Testis (tissue), 3 donors: ENCODE measurements around the gene MTSS2. TPM values are rescaled to one million over a fixed set of nuclear protein-coding genes. Genes with fewer than 3 reads are reported as not detected.
"Not testable (repeated sequence)": the region's sequence is repeated elsewhere in the genome, so short reads cannot be mapped to it uniquely, and the experiment has no call there.

Experiments used
- DNase-seq: peaks from one replicate; pipeline ENCODE4 v3.0.0-alpha.2; 2019
- H3K27ac ChIP-seq, 2 donors: fragments of 200-600 bp; sonication (generic); one replicate each; pipeline ENCODE4 v1.5.1; 2019
- H3K27me3 ChIP-seq: fragments of 200-600 bp; sonication (generic); one replicate; pipeline ENCODE4 v1.5.1; 2019
- H3K36me3 ChIP-seq: fragments of 200-600 bp; sonication (generic); one replicate; pipeline ENCODE4 v1.5.1; 2017; ENCODE audit warnings: low read depth; ENCODE audit errors: missing control alignments
- H3K4me1 ChIP-seq: fragments of 200-600 bp; sonication (generic); one replicate; pipeline ENCODE4 v1.5.1; 2019
- H3K4me3 ChIP-seq, 2 donors: fragments of 200-600 bp; sonication (generic); one replicate each; pipeline ENCODE4 v1.5.1; 2017 to 2019
- H3K9me3 ChIP-seq: fragments of 200-600 bp; sonication (generic); one replicate; pipeline ENCODE4 v1.5.1; 2017
- POLR2A ChIP-seq: fragments of 450-650 bp; IDR thresholded peaks from one replicate; pipeline ENCODE4 v1.6.1; 2017; ENCODE audit warnings: antibody characterized with exemption, mild to moderate bottlenecking, moderate library complexity
- WGBS, 2 donors: methylation state at CpG; one replicate each; pipeline ENCODE4 v1.1.5; 2018; 5-methylcytosine and 5-hydroxymethylcytosine counted together
- intact Hi-C: fragments of 100-400 bp; cut with DNase I; formaldehyde crosslinking; loops from one replicate; pipeline ENCODE4 v1.15.1; 2023; ENCODE audit warnings: low total_unique reads
- polyA plus RNA-seq: library from polyadenylated mRNA; stranded (reverse); fragments of 350-450 nt; fragmentation: Illumina TruSeq; extraction: RNeasy Lipid Tissue Mini Kit (QIAGEN cat#74804); gene quantifications from one replicate; pipeline ENCODE4 v1.2.3, GENCODE V29; 2014; ENCODE audit warnings: low read depth, low replicate concordance; ENCODE audit not compliant: insufficient read depth
- total RNA-seq, 2 donors: library from RNA; depleted of rRNA; stranded (reverse); fragments of >200 nt; gene quantifications; one replicate each; pipeline ENCODE4 v1.2.3, GENCODE V29; 2016
- TF ChIP-seq, protein P1 (sequence below), 3 experiments: fragments of 450-650 bp in 2 of 3; fragments of 200-600 bp in 1 of 3; sonication (generic) in 1 of 3; IDR thresholded peaks; one replicate each; pipeline ENCODE4 v1.5.1; 2016 to 2019; ENCODE audit warnings: antibody characterized with exemption in 3 of 3, mild to moderate bottlenecking in 2 of 3, moderate library complexity in 1 of 3

Gene MTSS2
- total and polyA plus RNA-seq, 3 donors from 2014 or later: 24.6 to 28.7 (median 25.6) TPM

DNA sequence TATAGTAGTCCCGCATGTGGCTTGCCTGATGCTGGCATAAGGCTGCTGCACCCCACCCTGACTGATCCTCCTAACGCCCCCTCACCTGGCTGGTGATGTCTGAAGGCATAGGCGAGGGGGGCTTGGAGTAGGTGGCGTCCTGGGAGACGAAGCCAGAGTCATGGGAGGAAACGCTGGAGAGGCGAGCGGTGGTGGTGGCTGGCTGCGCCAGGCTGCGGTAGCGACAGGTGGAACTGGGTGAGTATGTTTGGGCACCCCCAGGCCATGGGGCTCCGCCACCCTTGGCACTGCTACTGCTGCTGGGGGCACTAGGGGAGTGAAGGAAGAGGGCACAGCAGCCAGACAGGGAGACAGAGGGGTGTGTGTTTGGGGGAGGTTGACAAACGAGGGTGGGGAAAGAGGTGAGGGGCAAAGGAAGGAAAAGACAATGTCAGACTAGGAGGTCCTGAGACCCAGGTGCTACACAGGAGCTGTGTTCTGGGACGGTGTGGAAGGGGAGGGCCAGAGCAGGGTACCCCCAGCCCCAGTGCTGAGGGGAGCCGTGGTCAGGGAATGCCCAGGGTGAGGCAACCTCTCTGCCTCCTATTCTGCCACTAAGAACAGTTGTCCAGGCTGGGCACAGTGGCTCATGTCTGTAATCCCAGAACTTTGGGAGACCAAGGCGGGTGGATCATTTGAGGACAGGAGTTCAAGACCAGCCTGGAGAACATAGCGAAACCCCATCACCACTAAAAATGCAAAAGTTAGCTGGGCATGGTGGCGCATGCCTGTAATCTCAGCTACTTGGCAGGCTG is 11.4 kb downstream of the MTSS2 start:
- no peak for DNase-seq
- Histone ChIP-seq H3K27ac (no peak overlapping the region), H3K4me3 (no peak overlapping the region), H3K27me3 (no peaks in the 10 kb centered on the region), H3K36me3 (no peaks in the 10 kb centered on the region), H3K4me1 (no peaks in the 10 kb centered on the region), H3K9me3 (no peaks in the 10 kb centered on the region)
- intact Hi-C loops: loop anchor here (5.0 kb wide), 1 partner anchor 98 kb away; no protein-coding TSS in a partner anchor
- 86 to 92% methylated on average over 18 of the region's 18 CpGs for WGBS, 2 donors
- TF ChIP-seq POLR2A: no peak
- TF ChIP-seq, protein P1, sequence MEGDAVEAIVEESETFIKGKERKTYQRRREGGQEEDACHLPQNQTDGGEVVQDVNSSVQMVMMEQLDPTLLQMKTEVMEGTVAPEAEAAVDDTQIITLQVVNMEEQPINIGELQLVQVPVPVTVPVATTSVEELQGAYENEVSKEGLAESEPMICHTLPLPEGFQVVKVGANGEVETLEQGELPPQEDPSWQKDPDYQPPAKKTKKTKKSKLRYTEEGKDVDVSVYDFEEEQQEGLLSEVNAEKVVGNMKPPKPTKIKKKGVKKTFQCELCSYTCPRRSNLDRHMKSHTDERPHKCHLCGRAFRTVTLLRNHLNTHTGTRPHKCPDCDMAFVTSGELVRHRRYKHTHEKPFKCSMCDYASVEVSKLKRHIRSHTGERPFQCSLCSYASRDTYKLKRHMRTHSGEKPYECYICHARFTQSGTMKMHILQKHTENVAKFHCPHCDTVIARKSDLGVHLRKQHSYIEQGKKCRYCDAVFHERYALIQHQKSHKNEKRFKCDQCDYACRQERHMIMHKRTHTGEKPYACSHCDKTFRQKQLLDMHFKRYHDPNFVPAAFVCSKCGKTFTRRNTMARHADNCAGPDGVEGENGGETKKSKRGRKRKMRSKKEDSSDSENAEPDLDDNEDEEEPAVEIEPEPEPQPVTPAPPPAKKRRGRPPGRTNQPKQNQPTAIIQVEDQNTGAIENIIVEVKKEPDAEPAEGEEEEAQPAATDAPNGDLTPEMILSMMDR (IDR thresholded peaks at IDR 0.05): no peak

DNA sequence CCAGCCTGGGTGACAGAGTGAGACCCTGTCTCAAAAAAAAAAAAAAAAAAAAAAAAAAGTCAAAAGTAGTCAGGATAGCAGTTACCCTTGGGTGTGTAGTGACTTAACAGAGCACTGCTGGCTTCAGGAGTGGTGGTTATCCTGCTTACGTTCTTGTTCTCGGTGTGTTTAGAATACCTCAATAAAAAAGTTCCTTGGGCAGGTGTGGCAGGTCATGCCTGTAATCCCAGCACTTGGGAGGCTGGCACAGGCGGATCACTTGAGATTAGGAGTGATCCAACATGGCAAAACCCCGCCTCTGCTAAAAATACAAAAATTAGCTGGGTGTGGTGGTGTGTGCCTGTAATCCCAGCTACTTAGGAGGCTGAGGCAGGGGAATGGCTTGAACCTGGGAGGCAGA is 14.9 kb downstream of the MTSS2 start:
- H3K27ac ChIP-seq, H3K36me3 ChIP-seq, intact Hi-C loops, H3K9me3 ChIP-seq, DNase-seq, H3K4me1 ChIP-seq, H3K27me3 ChIP-seq, H3K4me3 ChIP-seq: not testable (repeated sequence)
- 94 to 96% methylated on average over 4 of the region's 4 CpGs for WGBS, 2 donors

DNA sequence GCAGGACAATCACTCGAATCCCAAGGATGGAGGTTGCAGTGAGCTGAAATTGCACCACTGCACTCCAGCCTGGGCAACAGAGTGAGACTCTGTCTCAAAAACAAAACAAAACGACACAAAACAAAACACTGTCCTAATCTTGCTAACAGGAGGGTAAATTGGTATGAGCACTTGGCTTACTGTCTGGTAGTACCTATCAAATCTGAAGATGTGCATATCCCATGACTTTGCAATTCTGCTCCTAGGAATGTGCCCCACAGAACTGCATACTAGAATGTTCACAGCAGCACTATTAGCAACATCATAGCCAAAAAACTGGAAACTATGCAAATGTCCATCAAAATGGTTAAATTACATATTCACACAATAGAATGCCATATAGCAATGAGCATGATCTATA is 15.7 kb downstream of the MTSS2 start:
- Histone ChIP-seq H3K4me1 (no peaks in the 10 kb centered on the region), H3K9me3 (no peaks in the 10 kb centered on the region), H3K36me3 (no peaks in the 10 kb centered on the region), H3K4me3 (no peak overlapping the region), H3K27me3 (no peaks in the 10 kb centered on the region), H3K27ac (no peak overlapping the region)
- DNase-seq: no peak
- TF ChIP-seq POLR2A: no peak
- TF ChIP-seq, protein P1 (IDR thresholded peaks at IDR 0.05): no peak
- intact Hi-C loops: no loop called here
- 92 to 98% methylated on average over 2 of the region's 2 CpGs for WGBS, 2 donors

DNA sequence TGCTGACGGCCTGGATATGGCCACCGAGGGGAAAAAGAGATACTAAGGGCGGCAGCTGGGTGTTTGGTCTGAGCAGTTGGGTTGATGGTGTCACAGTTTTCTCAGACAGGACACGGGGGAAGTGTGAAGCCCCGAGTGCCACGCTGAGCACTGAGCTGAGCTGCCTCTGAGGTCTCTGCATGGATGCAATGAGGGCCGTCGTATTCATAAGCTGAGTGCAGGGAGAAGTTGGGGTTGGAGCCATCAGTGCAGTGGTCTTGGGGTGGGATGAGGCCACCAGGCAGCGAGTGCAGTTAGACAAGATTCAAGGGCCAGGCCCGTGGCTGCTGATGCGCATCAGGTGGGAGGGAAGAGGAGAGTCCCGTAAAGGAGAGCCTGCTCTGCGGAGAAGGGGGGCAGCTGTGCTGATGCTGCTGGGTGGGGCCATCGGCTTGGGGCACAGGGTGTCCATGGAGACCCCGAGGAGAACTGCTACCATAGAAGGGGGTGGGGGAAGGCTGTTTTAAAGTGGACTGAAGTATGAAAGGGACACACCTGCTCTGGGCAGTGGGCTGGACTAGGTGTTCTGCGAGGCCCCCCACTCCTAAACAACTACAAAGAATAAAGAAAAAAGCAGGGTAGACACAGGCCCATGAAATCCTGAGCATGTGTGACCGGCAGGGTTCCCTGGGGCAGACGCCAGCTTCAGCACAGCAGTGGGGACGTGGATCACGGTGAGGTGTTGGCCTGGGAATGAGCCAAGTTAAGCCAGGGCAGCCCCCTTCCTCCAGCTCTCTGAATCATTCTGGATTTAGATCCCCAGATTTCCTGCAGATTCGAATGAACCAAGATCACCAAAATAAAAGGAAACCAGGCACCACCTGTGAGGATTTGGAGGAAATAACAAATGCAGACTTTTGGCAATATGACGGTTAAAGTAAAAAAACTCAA is 19.8 kb downstream of the MTSS2 start:
- Histone ChIP-seq H3K36me3 (no peaks in the 10 kb centered on the region), H3K4me1 (peaks cover 10% of the 10 kb centered on the region), H3K4me3 (no peak overlapping the region), H3K27me3 (no peaks in the 10 kb centered on the region), H3K27ac (no peak overlapping the region), H3K9me3 (no peaks in the 10 kb centered on the region)
- intact Hi-C loops: no loop called here
- 86 to 87% methylated on average over 19 to 22 of the region's 22 CpGs for WGBS, 2 donors
- no peak for TF ChIP-seq POLR2A
- no peak for DNase-seq

DNA sequence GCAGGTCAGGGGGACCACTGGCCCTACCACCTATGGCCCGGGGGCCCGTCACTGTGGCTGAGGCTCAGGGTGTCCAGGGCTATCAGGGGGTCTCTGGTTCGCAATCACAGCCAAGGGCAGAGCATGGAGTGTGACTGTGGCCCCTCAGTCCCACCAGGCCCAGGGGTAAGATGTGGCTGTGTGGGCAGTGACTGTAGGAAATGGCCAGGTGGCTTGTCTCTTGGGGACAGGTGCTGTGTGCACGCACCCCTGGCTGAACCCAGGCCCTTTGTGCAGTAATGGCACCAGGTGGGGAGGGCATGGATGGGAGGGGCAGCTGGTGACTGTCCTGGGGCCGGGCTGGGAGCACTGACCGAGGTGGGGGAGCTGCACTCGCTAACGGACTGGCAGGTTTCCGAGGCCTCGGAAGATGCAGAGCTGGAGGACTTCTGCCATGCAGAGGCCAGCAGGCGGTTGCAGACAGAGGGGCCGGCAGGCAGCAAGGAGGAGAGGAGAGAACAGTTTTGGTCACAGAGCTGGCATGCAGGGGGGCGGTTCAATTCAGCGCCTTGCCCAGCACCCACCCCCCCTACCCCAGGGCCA is 20.6 kb downstream of the MTSS2 start:
- Histone ChIP-seq H3K4me1 (peaks cover 10% of the 10 kb centered on the region), H3K27ac (no peak overlapping the region), H3K36me3 (no peaks in the 10 kb centered on the region), H3K4me3 (no peak overlapping the region), H3K9me3 (no peaks in the 10 kb centered on the region), H3K27me3 (no peaks in the 10 kb centered on the region)
- 90 to 97% methylated on average over 12 to 14 of the region's 14 CpGs for WGBS, 2 donors
- intact Hi-C loops: no loop called here
- TF ChIP-seq POLR2A: no peak
- TF ChIP-seq, protein P1 (IDR thresholded peaks at IDR 0.05): no peak
- no peak for DNase-seq
